Measurements from ENCODE around the gene DYNLRB1.

DYNLRB1 gene

GRCh38 chr20:34578025-34578424, 61.8 kb downstream of the DYNLRB1 start:
- H3K36me3 ChIP-seq (replicated peaks in 1 of 2; ENCODE audit: control insufficient read depth in 2 of 2, insufficient read depth in 2 of 2, low read length in 2 of 2): peaks cover 5 to 58% of the 10 kb centered on the region in 2 donors
- H2BK12ac ChIP-seq (ENCODE audit: low read length): no peak overlapping the region
- peaks cover 0 to 10% of the 10 kb centered on the region in 2 donors for H3K4me1 ChIP-seq (ENCODE audit: control insufficient read depth in 2 of 2, insufficient read depth in 1 of 2, low read depth in 1 of 2, low read length in 2 of 2)
- H4K91ac ChIP-seq (ENCODE audit: low read depth, low read length, poor library complexity): no peak overlapping the region
- no peak overlapping the region for H2BK5ac ChIP-seq (ENCODE audit: low read length)
- H2BK15ac ChIP-seq (ENCODE audit: low read length): no peak overlapping the region
- no peak for DNase-seq (ENCODE audit: low spot score)
- WGBS, 2 donors (ENCODE audit: extremely low coverage in 2 of 2, insufficient read length in 2 of 2, insufficient replicate concordance in 1 of 2): no CpG with 5 or more reads among the region's 2 CpGs
- no peak overlapping the region for H3K9ac ChIP-seq (ENCODE audit: low read depth, low read length, poor library complexity)
- H3K14ac ChIP-seq (ENCODE audit: low read length): no peak overlapping the region
- H2AFZ ChIP-seq (ENCODE audit: low read length): no peak overlapping the region
- H2AK5ac ChIP-seq (ENCODE audit: low read depth, low read length): no peak overlapping the region
- H3K23ac ChIP-seq (ENCODE audit: low read depth, low read length, poor library complexity): no peak overlapping the region
- no peak overlapping the region for H3K4me3 ChIP-seq (ENCODE audit: low read length in 2 of 2)
- H4K8ac ChIP-seq (ENCODE audit: low read depth, low read length): no peak overlapping the region
- no peak overlapping the region for H3K4ac ChIP-seq (ENCODE audit: low read length)
- H3K27ac ChIP-seq (replicated peaks; ENCODE audit: low read length): no peak overlapping the region
- H3K79me1 ChIP-seq (ENCODE audit: low read depth, low read length): no peaks in the 10 kb centered on the region
- no peaks in the 10 kb centered on the region for H3K27me3 ChIP-seq (ENCODE audit: control insufficient read depth in 3 of 3, insufficient read depth in 3 of 3, low read depth in 1 of 3, low read length in 3 of 3)
- H3K4me2 ChIP-seq (ENCODE audit: insufficient read depth, low read length, poor library complexity, severe bottlenecking): no peak overlapping the region
- H2BK120ac ChIP-seq (ENCODE audit: low read depth, low read length): no peak overlapping the region
- no peaks in the 10 kb centered on the region for H3K9me3 ChIP-seq (replicated peaks in 1 of 2; ENCODE audit: control insufficient read depth in 2 of 2, insufficient read depth in 1 of 2, low read depth in 1 of 2, low read length in 2 of 2)
- H3K18ac ChIP-seq (ENCODE audit: low read length): no peak overlapping the region

- Histone ChIP-seq H3K27me3 (ENCODE audit: control insufficient read depth in 3 of 3, insufficient read depth in 3 of 3, low read depth in 1 of 3, low read length in 3 of 3) (no peaks in the 10 kb centered on the region), H2BK5ac (ENCODE audit: low read length) (no peak overlapping the region), H3K23ac (ENCODE audit: low read depth, low read length, poor library complexity) (no peak overlapping the region), H3K79me1 (ENCODE audit: low read depth, low read length) (no peaks in the 10 kb centered on the region), H2AK5ac (ENCODE audit: low read depth, low read length) (peak overlapping the region; percentile 18), H2BK120ac (ENCODE audit: low read depth, low read length) (no peak overlapping the region), H2BK15ac (ENCODE audit: low read length) (no peak overlapping the region), H2AFZ (ENCODE audit: low read length) (no peak overlapping the region), H3K9me3 (replicated peaks in 1 of 2; ENCODE audit: control insufficient read depth in 2 of 2, insufficient read depth in 1 of 2, low read depth in 1 of 2, low read length in 2 of 2) (no peaks in the 10 kb centered on the region), H3K4me2 (ENCODE audit: insufficient read depth, low read length, poor library complexity, severe bottlenecking) (no peak overlapping the region), H3K36me3 (replicated peaks in 1 of 2; ENCODE audit: control insufficient read depth in 2 of 2, insufficient read depth in 2 of 2, low read length in 2 of 2) (peaks cover 5 to 55% of the 10 kb centered on the region in 2 donors), H3K27ac (replicated peaks; ENCODE audit: low read length) (no peak overlapping the region), H4K91ac (ENCODE audit: low read depth, low read length, poor library complexity) (no peak overlapping the region), H3K18ac (ENCODE audit: low read length) (no peak overlapping the region), H2BK12ac (ENCODE audit: low read length) (no peak overlapping the region), H3K4me1 (ENCODE audit: control insufficient read depth in 2 of 2, insufficient read depth in 1 of 2, low read depth in 1 of 2, low read length in 2 of 2) (peaks cover 0 to 11% of the 10 kb centered on the region in 2 donors), H3K14ac (ENCODE audit: low read length) (no peak overlapping the region), H3K4me3 (ENCODE audit: low read length in 2 of 2) (no peak overlapping the region), H3K4ac (ENCODE audit: low read length) (no peak overlapping the region), H3K9ac (ENCODE audit: low read depth, low read length, poor library complexity) (no peak overlapping the region), H4K8ac (ENCODE audit: low read depth, low read length) (no peak overlapping the region)
- no peak for DNase-seq (ENCODE audit: low spot score)
- WGBS, 2 donors (ENCODE audit: extremely low coverage in 2 of 2, insufficient read length in 2 of 2, insufficient replicate concordance in 1 of 2): no CpG with 5 or more reads among the region's 6 CpGs
Measured at GRCh38 chr20:34578521-34578920, 62.3 kb downstream of the DYNLRB1 start.

GRCh38 chr20:34579191-34579978, 63.2 kb downstream of the DYNLRB1 start:
- H2BK120ac ChIP-seq (ENCODE audit: low read depth, low read length): no peak overlapping the region
- no peak overlapping the region for H4K91ac ChIP-seq (ENCODE audit: low read depth, low read length, poor library complexity)
- no peaks in the 10 kb centered on the region for H3K9me3 ChIP-seq (replicated peaks in 1 of 2; ENCODE audit: control insufficient read depth in 2 of 2, insufficient read depth in 1 of 2, low read depth in 1 of 2, low read length in 2 of 2)

GRCh38 chr20:34579979-34580940, 64.0 kb downstream of the DYNLRB1 start:
- no peak for DNase-seq (ENCODE audit: low spot score)
- no peak overlapping the region for H3K18ac ChIP-seq (ENCODE audit: low read length)
- H4K8ac ChIP-seq (ENCODE audit: low read depth, low read length): no peak overlapping the region
- no peak overlapping the region for H3K23ac ChIP-seq (ENCODE audit: low read depth, low read length, poor library complexity)
- H2BK15ac ChIP-seq (ENCODE audit: low read length): no peak overlapping the region
- WGBS, 2 donors (ENCODE audit: extremely low coverage in 2 of 2, insufficient read length in 2 of 2, insufficient replicate concordance in 1 of 2): no CpG with 5 or more reads among the region's 7 CpGs
- no peaks in the 10 kb centered on the region for H3K27me3 ChIP-seq (ENCODE audit: control insufficient read depth in 3 of 3, insufficient read depth in 3 of 3, low read depth in 1 of 3, low read length in 3 of 3)
- H3K9ac ChIP-seq (ENCODE audit: low read depth, low read length, poor library complexity): no peak overlapping the region
- no peak overlapping the region for H3K27ac ChIP-seq (replicated peaks; ENCODE audit: low read length)
- H3K36me3 ChIP-seq (replicated peaks in 1 of 2; ENCODE audit: control insufficient read depth in 2 of 2, insufficient read depth in 2 of 2, low read length in 2 of 2): peaks cover 3 to 53% of the 10 kb centered on the region in 2 donors
- H2BK120ac ChIP-seq (ENCODE audit: low read depth, low read length): no peak overlapping the region
- no peak overlapping the region for H2AK5ac ChIP-seq (ENCODE audit: low read depth, low read length)
- no peak overlapping the region for H2BK5ac ChIP-seq (ENCODE audit: low read length)
- H3K9me3 ChIP-seq (replicated peaks in 1 of 2; ENCODE audit: control insufficient read depth in 2 of 2, insufficient read depth in 1 of 2, low read depth in 1 of 2, low read length in 2 of 2): no peaks in the 10 kb centered on the region
- peaks cover 0 to 11% of the 10 kb centered on the region in 2 donors for H3K4me1 ChIP-seq (ENCODE audit: control insufficient read depth in 2 of 2, insufficient read depth in 1 of 2, low read depth in 1 of 2, low read length in 2 of 2)
- no peaks in the 10 kb centered on the region for H3K79me1 ChIP-seq (ENCODE audit: low read depth, low read length)
- no peak overlapping the region for H3K4me2 ChIP-seq (ENCODE audit: insufficient read depth, low read length, poor library complexity, severe bottlenecking)
- no peak overlapping the region for H2AFZ ChIP-seq (ENCODE audit: low read length)
- H2BK12ac ChIP-seq (ENCODE audit: low read length): no peak overlapping the region
- no peak overlapping the region for H3K14ac ChIP-seq (ENCODE audit: low read length)
- H3K4me3 ChIP-seq (ENCODE audit: low read length in 2 of 2): no peak overlapping the region
- no peak overlapping the region for H3K4ac ChIP-seq (ENCODE audit: low read length)
- H4K91ac ChIP-seq (ENCODE audit: low read depth, low read length, poor library complexity): peak overlapping the region; percentile 11

More at GRCh38 chr20:34579191-34579978, 63.2 kb downstream of the DYNLRB1 start:
- Histone ChIP-seq H3K27ac (replicated peaks; ENCODE audit: low read length) (no peak overlapping the region), H3K4me1 (ENCODE audit: control insufficient read depth in 2 of 2, insufficient read depth in 1 of 2, low read depth in 1 of 2, low read length in 2 of 2) (peaks cover 0 to 11% of the 10 kb centered on the region in 2 donors), H3K36me3 (replicated peaks in 1 of 2; ENCODE audit: control insufficient read depth in 2 of 2, insufficient read depth in 2 of 2, low read length in 2 of 2) (peaks cover 5 to 54% of the 10 kb centered on the region in 2 donors), H3K23ac (ENCODE audit: low read depth, low read length, poor library complexity) (no peak overlapping the region), H4K8ac (ENCODE audit: low read depth, low read length) (no peak overlapping the region), H3K27me3 (ENCODE audit: control insufficient read depth in 3 of 3, insufficient read depth in 3 of 3, low read depth in 1 of 3, low read length in 3 of 3) (no peaks in the 10 kb centered on the region), H3K4me3 (ENCODE audit: low read length in 2 of 2) (no peak overlapping the region), H3K4me2 (ENCODE audit: insufficient read depth, low read length, poor library complexity, severe bottlenecking) (no peak overlapping the region), H3K18ac (ENCODE audit: low read length) (no peak overlapping the region), H2BK12ac (ENCODE audit: low read length) (no peak overlapping the region), H3K14ac (ENCODE audit: low read length) (no peak overlapping the region), H2AK5ac (ENCODE audit: low read depth, low read length) (no peak overlapping the region), H2BK5ac (ENCODE audit: low read length) (no peak overlapping the region), H3K9ac (ENCODE audit: low read depth, low read length, poor library complexity) (no peak overlapping the region), H2AFZ (ENCODE audit: low read length) (no peak overlapping the region), H3K4ac (ENCODE audit: low read length) (no peak overlapping the region), H3K79me1 (ENCODE audit: low read depth, low read length) (no peaks in the 10 kb centered on the region), H2BK15ac (ENCODE audit: low read length) (no peak overlapping the region)
- WGBS, 2 donors (ENCODE audit: extremely low coverage in 2 of 2, insufficient read length in 2 of 2, insufficient replicate concordance in 1 of 2): no CpG with 5 or more reads among the region's 11 CpGs
- DNase-seq (ENCODE audit: low spot score): no peak

Measured in neuronal stem cell (in vitro differentiated cells).